Neural cell (in vitro differentiated cells): ENCODE measurements around the gene PCDH9. TPM values are rescaled to one million over a fixed set of nuclear protein-coding genes. Genes with fewer than 3 reads are reported as not detected.

Experiments used
- H2AFZ ChIP-seq: fragments of 200-600, 300-800 bp; sonication (generic), shearing (Covaris generic); 2 replicates; pipeline ENCODE4 v1.6.0; 2014; ENCODE audit warnings: low read depth, mild to moderate bottlenecking, antibody characterized with exemption, low read length, moderate library complexity
- H3F3A ChIP-seq: fragments of 200-600 bp; shearing (Covaris generic); 2 replicates; pipeline ENCODE4 v1.6.1; 2016; ENCODE audit warnings: mild to moderate bottlenecking, moderate library complexity, mixed read lengths, antibody characterized with exemption, low read length; ENCODE audit not compliant: insufficient read depth, poor library complexity, severe bottlenecking
- H3K27ac ChIP-seq: fragments of 200-600, 300-800 bp; sonication (generic), shearing (Covaris generic); 2 replicates; pipeline ENCODE4 v1.5.1; 2014; ENCODE audit warnings: mild to moderate bottlenecking, low read length, moderate library complexity
- H3K27me3 ChIP-seq: fragments of 300-800, 200-600 bp; sonication (generic), shearing (Covaris generic); 2 replicates; pipeline ENCODE4 v1.6.0; 2014; ENCODE audit warnings: mild to moderate bottlenecking, low read depth, low read length, moderate library complexity; ENCODE audit not compliant: insufficient read depth
- H3K36me3 ChIP-seq: fragments of 300-800, 200-600 bp; sonication (generic), shearing (Covaris generic); 2 replicates; pipeline ENCODE4 v1.5.1; 2014; ENCODE audit warnings: mild to moderate bottlenecking, antibody characterized with exemption, low read length, moderate library complexity; ENCODE audit not compliant: insufficient read depth
- H3K4me2 ChIP-seq: fragments of 300-800, 200-600 bp; sonication (generic), shearing (Covaris generic); 2 replicates; pipeline ENCODE4 v1.6.0; 2014; ENCODE audit warnings: mild to moderate bottlenecking, low read length
- H3K4me3 ChIP-seq: fragments of 300-800, 200-600 bp; sonication (generic), shearing (Covaris generic); 2 replicates; pipeline ENCODE4 v1.5.1; 2014; ENCODE audit warnings: mild to moderate bottlenecking, low read length, moderate library complexity
- H3K79me2 ChIP-seq: fragments of 200-600 bp; shearing (Covaris generic); replicated peaks from 2 replicates; pipeline ENCODE4 v1.6.0; 2014; ENCODE audit warnings: mild to moderate bottlenecking, low read length, moderate library complexity; ENCODE audit not compliant: insufficient read depth
- H3K9ac ChIP-seq: fragments of 300-800, 200-600 bp; sonication (generic), shearing (Covaris generic); 2 replicates; pipeline ENCODE4 v1.6.1; 2016; ENCODE audit warnings: mild to moderate bottlenecking, low read length, mixed read lengths
- H3K9me2 ChIP-seq: fragments of 200-600 bp; shearing (Covaris generic); 2 replicates; pipeline ENCODE4 v1.6.1; 2016; ENCODE audit warnings: mild to moderate bottlenecking, low read length, mixed read lengths; ENCODE audit not compliant: insufficient read depth
- H3K9me3 ChIP-seq: fragments of 200-600, 300-800 bp; sonication (generic), shearing (Covaris generic); 2 replicates; pipeline ENCODE4 v1.6.1; 2016; ENCODE audit warnings: mild to moderate bottlenecking, mixed run types, low read length, moderate library complexity, mixed read lengths
- H4K20me1 ChIP-seq: fragments of 200-600 bp; shearing (Covaris generic); 2 replicates; pipeline ENCODE4 v1.6.1; 2016; ENCODE audit warnings: mild to moderate bottlenecking, mixed run types; ENCODE audit not compliant: insufficient read depth
- CTCF ChIP-seq: fragments of 450-650 bp; IDR thresholded peaks from 2 replicates; pipeline ENCODE4 v1.5.1; 2014; ENCODE audit warnings: antibody characterized with exemption, mild to moderate bottlenecking, moderate library complexity; ENCODE audit not compliant: poor library complexity, severe bottlenecking
- EP300 ChIP-seq: fragments of 450-650 bp; conservative IDR thresholded peaks from 2 replicates; pipeline ENCODE4 v1.6.1; 2014; ENCODE audit warnings: antibody characterized with exemption, mild to moderate bottlenecking, moderate library complexity; ENCODE audit not compliant: poor library complexity, severe bottlenecking
- EZH2 ChIP-seq: fragments of 200-600, 300-800 bp; shearing (Covaris generic), sonication (generic); IDR thresholded peaks from 2 replicates; pipeline ENCODE4 v1.6.1; 2014; ENCODE audit warnings: antibody characterized with exemption, low read length, borderline replicate concordance, mild to moderate bottlenecking; ENCODE audit not compliant: insufficient read depth, poor library complexity, severe bottlenecking
- MXI1 ChIP-seq: fragments of 450-650 bp; conservative IDR thresholded peaks from 2 replicates; pipeline ENCODE4 v1.6.1; 2014; ENCODE audit warnings: antibody characterized with exemption, mild to moderate bottlenecking; ENCODE audit not compliant: poor library complexity, severe bottlenecking
- POLR2AphosphoS5 ChIP-seq: IDR thresholded peaks from 2 replicates; pipeline ENCODE4 v1.6.1; 2012
- RAD21 ChIP-seq: fragments of 450-650 bp; conservative IDR thresholded peaks from 2 replicates; pipeline ENCODE4 v1.6.1; 2014; ENCODE audit warnings: antibody characterized with exemption, mild to moderate bottlenecking, moderate library complexity
- REST ChIP-seq: IDR thresholded peaks from 2 replicates; pipeline ENCODE4 v1.6.1; 2012; ENCODE audit warnings: borderline replicate concordance
- SMC3 ChIP-seq: fragments of 450-650 bp; conservative IDR thresholded peaks from 2 replicates; pipeline ENCODE4 v1.6.1; 2014; ENCODE audit warnings: antibody characterized with exemption, mild to moderate bottlenecking, moderate library complexity; ENCODE audit not compliant: poor library complexity
- TAF1 ChIP-seq: IDR thresholded peaks from 2 replicates; pipeline ENCODE4 v1.6.1; 2012; ENCODE audit warnings: low read depth
- polyA plus RNA-seq: library from polyadenylated mRNA; depleted of rRNA; stranded (reverse); fragments of >200 nt; gene quantifications from 2 replicates; pipeline ENCODE4 v1.2.3, GENCODE V29; 2014

PCDH9 gene
- polyA plus RNA-seq, 1 donor from 2014 or later = 4.6 TPM

GRCh38 chr13:66558506-66558905, 671.6 kb downstream of the PCDH9 start:
- Histone ChIP-seq H2AFZ (no peak overlapping the region), H3K79me2 (no peaks in the 10 kb centered on the region), H3K4me2 (no peak overlapping the region), H3K9me2 (no peaks in the 10 kb centered on the region), H3K9ac (no peak overlapping the region), H4K20me1 (no peaks in the 10 kb centered on the region), H3K27ac (no peak overlapping the region), H3F3A (no peaks in the 10 kb centered on the region), H3K36me3 (no peaks in the 10 kb centered on the region), H3K4me3 (no peak overlapping the region), H3K27me3 (no peaks in the 10 kb centered on the region), H3K9me3 (no peaks in the 10 kb centered on the region)
- no peak for TF ChIP-seq RAD21
- TF ChIP-seq CTCF = no peak
- TF ChIP-seq POLR2AphosphoS5 = no peak
- no peak for TF ChIP-seq EP300
- TF ChIP-seq EZH2 = no peak
- TF ChIP-seq REST = no peak
- no peak for TF ChIP-seq SMC3
- no peak for TF ChIP-seq MXI1
- no peak for TF ChIP-seq TAF1

GRCh38 chr13:66557357-66557756, 672.8 kb downstream of the PCDH9 start:
- Histone ChIP-seq H3F3A (no peaks in the 10 kb centered on the region), H3K4me2 (no peak overlapping the region), H3K9ac (no peak overlapping the region), H3K79me2 (no peaks in the 10 kb centered on the region), H3K36me3 (no peaks in the 10 kb centered on the region), H3K4me3 (no peak overlapping the region), H3K9me2 (no peaks in the 10 kb centered on the region), H3K27ac (no peak overlapping the region), H4K20me1 (no peaks in the 10 kb centered on the region), H3K9me3 (no peaks in the 10 kb centered on the region), H3K27me3 (no peaks in the 10 kb centered on the region), H2AFZ (no peak overlapping the region)
- TF ChIP-seq EZH2 (no peak), TAF1 (no peak), REST (no peak), POLR2AphosphoS5 (no peak), MXI1 (no peak), SMC3 (no peak), EP300 (no peak), RAD21 (no peak), CTCF (no peak)
